Left lobe of liver (tissue), 2 donors: ENCODE measurements around the gene PRDM1. TPM values are rescaled to one million over a fixed set of nuclear protein-coding genes. Genes with fewer than 3 reads are reported as not detected.
"Not testable (repeated sequence)": the region's sequence is repeated elsewhere in the genome, so short reads cannot be mapped to it uniquely, and the experiment has no call there.

Experiments
- ATAC-seq: fragments of 200-7000 bp; cut with Tn5 transposase; one replicate; pipeline ENCODE4 v1.9.1; 2020; ENCODE audit warnings: mild to moderate bottlenecking, moderate library complexity
- DNase-seq: peaks from one replicate; pipeline ENCODE4 v3.0.0-alpha.2; 2020; ENCODE audit warnings: low spot score
- total RNA-seq: library from RNA; stranded (reverse); gene quantifications from one replicate; pipeline ENCODE4 v1.2.1, GENCODE V29; 2021
- donor health status: DM: no; HTN: no; CAD: no; lungs with moderate emphysema.
- donor health status: DM: no; HTN: yes; CAD: no.

Gene PRDM1
- total RNA-seq, 1 donor from 2014 or later, result 1.0 TPM

DNA sequence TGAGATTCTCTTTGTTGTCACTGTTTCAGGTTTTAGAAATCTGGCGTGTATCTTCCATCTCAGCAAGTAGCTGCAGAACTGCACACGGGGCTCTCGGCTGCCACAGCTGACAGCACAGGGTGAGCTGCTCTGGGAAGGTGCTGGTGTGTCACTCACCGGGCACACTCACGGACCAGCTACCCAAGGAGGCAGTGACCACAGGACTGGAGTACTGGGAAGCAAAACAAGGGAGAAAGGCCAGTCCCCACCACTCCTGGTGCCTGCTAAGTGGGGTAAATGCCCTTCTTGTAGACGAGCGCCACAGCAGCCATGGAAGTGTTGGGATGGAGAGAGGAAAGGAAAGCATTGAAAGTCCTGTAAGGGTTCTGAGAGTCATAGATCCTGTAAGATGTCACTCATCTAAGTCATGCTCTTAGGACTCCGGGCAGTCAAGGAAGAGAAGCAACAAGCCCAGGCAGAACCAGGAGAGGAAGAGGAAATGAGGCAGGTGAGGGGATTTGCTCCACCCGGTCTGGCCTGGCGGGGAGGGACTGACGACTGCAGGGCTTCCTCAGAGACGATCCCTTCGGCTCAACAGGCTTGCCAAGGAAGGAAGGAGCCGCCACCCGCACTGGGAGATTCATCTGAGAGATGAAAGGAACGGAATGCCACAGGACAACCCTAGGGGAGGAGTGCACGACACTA is 48.1 kb downstream of the PRDM1 start:
- ATAC-seq (no peak), DNase-seq (peak; percentile 15)

DNA sequence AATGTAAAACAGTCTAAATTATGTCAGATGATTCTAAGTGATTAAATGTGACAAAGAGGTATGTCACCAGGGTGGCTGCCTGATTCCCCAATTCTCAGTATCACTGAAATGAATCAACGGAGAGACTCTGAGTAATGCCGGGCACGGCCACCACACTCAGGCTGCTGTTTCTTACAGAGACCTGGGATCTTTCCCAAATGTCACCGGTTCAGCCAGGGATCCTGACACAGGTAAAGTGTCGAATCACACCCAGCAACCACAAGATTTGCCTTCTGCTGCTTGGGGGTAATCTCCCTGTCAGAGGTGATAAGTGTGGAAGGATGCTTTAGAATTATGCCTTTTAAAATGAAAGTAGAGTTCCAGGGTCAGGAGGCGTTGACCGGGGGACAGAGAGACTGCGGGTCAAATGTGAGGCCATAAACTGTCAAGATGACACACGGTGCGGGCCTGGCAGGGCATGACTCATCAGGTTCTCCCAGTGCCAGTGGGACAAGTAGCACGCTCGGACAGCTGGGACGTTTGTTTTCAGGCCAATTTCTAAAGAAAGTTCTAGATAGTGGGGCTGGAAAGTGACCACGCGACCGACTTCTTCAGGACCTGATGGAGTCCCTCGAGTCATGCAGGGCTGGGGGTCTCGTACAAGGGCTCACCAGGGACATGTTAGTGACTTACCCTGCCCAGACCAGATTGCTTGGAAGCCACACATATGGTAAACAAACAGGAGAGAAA is 48.9 kb downstream of the PRDM1 start:
- DNase-seq (no peak), ATAC-seq (no peak)

DNA sequence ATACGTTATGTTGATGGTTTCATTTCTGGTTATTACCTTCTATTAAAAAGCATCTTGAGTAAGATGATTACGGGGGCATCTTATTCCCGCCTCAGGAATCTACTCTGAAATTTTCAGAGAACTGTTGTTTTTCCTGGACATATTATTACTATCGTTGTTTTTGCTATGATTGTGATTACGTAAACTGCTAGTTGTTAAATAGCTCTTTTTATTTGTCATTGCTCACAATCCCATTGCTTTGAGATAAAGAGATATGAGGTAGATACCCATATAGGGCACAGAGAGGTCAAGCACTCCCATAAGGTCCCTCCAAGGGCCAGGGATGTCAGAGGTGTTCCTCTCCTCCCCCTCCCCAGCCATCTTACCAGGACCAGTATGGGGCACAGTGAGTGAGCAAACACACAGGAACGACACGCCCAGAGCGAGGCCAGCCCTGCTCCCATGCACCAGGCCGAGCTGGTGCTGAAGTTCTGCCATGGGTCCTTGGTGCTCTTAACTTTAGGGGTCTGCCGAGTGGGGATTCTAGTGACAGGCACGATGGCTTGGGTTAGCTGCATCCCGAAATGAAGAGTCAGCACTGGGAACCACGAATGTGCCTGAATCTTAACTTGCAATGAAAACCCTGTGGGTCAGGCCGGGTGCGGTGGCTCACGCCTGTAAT is 49.9 kb downstream of the PRDM1 start:
- no peak for DNase-seq
- ATAC-seq, result no peak

DNA sequence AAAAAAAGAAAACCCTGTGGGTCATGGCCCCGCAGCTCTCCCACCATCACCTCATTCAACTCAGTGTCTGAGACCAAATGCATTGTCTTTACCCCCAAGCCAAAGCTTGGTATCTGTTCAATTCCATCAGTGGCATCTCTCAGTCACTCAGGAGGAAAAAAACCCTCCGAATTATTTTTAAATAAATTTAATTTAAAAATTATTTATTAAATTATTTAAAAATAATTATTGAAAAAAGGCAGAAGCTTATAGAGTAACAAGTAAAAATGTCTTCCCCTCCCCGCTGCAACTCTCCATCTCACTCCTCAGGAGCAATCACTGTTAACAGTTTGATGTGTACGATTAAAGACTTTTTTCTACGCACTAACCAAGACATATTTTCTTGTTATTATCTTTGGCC is 50.7 kb downstream of the PRDM1 start:
- DNase-seq (no peak), ATAC-seq (no peak)

DNA sequence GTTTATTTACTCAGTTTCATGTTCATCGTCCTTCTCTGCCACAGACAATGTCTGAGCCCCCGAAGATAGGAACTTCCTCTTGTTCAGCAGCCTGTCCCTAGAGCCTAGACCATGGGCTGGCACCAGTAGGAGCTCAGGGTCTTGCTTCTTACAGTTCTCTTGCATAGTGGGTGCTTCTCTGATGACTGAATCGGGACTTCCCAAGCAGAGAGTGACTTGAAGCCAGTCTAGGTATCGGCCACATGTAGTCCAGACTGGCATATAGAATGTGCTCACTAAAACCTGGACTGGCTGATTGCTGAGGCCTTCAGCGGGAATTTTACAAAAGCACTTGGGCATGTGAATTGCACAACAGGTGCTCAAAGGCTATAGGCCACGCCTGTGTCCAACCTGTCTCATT is 52.0 kb downstream of the PRDM1 start:
- no peak for DNase-seq
- no peak for ATAC-seq

DNA sequence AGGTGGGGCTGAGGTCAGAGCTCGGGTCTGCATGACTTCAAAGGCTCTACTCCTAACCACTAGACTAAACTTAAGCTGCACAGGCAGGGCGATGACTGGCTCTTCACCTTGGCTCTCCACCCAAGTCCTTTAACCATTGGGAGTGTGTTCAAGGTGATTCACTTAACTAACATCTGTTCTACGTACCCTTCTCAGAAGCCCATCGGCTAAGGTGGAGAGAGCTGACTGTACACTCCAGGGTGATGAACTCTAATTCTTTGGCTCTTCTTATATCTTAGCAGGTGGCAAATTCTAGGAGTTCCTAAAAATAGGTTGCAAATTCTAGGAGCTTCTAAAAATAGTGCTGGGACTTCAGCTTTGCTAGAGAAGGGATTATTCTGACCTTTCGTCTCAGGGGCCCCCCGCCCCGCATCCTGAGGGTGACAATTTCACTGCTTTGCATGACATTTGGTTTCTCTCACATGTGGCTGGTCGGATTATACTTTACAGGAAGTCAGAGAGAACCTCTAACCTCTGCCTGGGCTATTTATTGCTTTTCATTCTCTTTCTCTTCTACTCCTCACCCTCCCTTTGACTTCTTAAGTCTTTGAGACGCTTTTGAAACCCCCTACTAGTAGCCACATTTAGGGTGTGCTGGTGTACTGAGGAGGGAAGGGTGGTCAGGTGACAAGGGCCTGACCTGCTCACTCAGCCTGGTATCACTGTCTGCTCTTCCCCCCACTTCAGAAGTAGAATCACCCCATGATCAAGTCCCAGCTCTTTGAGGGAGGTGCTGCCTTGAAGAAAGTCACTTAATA is 55.5 kb downstream of the PRDM1 start:
- DNase-seq, result no peak
- ATAC-seq, result no peak

DNA sequence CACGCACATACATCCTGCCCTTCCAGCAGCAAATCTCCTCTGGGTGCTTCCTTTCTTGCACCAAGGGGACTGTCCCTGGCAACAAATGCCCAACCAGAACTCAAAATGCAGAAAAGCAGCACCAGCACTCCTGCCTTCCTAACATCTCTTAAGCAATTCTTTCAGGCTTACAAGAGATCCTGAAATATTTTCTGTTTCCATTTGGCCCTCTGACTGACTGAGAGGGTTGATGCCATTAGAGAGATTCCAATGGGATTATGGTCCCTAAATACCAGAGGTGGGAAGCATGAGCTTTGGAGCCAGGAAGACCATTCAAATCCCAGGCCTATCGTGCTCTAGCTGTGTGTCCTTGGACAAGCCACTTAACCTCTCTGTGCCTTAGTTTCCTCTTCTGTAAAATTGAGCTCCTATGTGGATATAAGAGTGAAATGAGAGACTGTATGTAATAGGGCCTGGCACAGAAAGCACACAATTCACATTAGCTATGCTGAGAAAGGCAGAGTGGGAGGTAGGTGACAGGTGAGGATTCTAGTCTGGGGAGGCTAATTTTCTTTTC is 56.8 kb downstream of the PRDM1 start:
- DNase-seq, result no peak
- ATAC-seq, result no peak

DNA sequence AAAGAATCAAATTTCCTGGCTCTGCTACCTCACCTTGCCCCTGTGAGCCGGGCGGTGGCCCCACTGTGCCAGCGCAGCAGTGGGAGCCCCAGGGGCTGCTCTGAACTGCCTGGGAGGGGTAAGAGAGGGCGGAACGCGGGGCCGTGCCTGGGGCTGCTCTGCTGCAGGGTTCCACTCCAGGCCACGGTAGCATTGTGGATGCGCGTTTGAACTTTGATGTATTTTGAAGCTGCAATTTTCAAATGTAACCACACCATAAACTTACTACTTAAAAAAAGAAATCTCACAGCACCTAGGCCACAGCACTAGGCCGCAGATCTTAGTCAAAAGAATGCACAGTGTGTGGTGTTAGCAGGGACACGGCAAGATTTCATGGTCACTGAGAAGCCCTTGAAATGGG is 57.5 kb downstream of the PRDM1 start:
- DNase-seq (no peak), ATAC-seq (no peak)

DNA sequence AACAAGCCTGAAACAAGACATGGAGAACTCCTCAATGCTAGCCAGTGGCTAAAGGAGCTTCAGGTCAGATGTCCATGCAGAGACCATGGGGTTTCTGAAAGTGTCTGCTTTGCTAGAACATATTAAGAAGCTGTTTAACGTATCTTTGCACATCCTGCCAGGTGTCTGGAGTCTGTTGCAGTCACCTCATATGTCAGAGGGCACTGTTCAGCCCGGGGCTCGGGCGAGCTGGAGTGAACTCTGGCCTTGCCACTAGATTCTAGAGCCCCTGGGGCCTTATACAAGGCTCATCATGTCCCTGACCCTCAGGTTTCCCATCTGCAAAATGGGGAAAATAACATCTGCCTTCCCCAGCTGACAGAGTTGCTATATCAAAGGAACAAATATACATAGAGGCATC is 59.0 kb downstream of the PRDM1 start:
- no peak for ATAC-seq
- DNase-seq, result no peak

DNA sequence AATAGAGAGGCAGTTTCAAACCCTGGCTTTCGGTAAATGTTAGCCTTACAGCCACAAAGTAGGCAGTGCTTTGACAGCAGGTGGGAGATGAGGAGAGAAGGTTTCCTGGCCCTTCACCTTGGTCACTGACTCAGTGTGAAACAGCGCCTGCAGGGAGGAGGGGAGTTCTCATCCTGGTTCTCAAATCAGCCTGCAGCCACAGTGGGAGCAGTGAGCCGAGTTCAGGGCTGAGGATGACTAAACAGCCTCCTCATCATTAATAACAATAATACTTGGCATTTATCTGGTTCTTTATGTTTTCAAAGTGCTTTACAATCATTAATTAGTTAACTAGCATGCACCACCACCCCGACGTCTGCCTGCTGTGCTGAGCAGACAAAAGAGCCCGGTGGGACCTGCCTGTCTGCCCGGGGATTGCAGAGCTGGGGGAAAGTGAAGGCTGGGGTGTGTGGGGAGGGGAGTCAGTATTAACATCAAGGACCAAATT is 59.6 kb downstream of the PRDM1 start:
- ATAC-seq (no peak), DNase-seq (no peak)

DNA sequence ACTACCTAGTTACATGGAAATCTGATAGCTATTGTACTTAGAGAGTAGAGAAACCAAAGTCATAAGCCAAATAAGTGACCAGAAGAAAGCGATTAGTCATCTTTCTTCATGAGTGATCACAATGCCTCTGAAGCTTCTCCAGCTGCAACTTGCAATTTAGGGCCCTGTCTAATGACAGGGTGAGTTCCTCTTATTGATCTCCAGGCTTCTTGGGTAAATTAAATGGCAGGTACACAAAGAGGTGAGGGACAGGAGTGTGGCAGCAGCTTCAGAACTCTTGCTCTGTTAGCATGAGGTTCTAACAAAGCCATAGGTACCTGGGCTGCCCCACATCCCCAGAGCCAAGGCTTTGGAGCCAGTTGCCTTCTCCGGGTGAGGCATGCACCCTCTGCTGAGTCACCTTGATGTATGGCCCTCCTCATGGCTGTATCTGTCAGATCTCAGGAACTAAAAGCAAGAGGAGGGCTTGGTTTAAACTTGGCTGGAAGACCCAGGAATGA is 60.8 kb downstream of the PRDM1 start:
- DNase-seq (no peak), ATAC-seq (no peak)

DNA sequence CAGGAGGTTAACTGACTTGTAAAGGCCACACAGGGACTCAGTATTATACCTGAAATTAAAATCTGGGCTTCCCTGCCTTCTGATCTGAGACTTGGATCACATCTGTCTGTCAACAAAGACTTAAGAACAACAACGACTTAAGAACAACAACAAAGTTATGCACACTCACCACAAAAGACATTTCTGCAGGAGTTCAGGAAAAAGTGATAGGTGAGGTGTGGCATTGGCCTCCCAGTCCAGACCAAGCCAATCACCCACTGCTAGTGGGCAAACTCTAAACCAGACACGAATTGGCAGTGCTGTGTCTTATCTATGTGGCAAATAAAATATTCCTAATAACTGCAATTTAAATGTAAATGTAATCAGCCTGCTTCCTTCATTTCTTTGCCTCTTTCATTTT is 61.3 kb downstream of the PRDM1 start:
- DNase-seq (no peak), ATAC-seq (no peak)

DNA sequence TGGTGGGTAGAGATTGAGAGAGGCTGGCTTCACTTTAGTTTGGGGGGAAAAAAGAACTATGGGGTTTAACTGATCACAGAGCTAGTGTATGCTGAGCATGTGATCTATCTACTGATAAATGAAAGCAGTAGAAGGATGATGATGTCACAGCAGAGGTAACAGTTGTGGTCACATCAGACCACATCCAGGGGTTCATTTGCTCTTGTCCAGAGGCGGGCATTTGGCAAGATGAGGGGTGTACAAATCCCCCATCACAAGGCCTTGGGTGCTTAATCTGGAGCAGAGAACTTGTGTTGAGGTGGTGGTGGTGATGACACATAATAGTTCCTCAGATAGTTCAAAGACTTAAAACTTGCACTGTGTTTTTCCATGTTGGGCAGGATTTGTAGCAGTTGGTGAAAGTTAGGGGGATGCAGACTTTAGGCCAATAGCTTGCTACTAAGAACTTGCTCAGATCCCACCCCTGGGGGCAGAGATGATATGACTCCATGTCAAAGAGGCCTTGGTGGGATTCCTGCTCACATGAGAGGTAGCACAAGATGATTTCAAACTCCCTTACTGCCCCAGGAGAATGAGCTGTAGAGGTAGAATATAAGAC is 63.4 kb downstream of the PRDM1 start:
- DNase-seq (no peak), ATAC-seq (no peak)

DNA sequence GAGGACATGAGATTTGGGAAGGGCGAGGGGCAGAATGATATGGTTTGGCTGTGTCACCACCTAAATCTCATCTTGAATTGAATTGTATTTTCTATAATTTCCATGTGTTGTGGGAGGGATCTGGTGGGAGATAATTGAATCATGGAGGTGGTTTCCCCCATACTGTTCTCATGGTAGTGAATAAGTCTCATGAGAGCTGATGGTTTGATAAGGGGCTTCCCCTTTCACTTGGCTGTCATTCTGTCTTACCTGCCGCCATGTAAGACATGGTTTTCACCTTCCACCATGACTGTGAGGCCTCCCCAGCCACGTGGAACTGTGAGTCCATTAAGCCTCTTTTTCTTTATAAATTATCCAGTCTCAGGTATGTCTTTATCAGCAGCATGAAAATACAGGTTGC is 66.3 kb downstream of the PRDM1 start:
- DNase-seq, ATAC-seq: not testable (repeated sequence)

DNA sequence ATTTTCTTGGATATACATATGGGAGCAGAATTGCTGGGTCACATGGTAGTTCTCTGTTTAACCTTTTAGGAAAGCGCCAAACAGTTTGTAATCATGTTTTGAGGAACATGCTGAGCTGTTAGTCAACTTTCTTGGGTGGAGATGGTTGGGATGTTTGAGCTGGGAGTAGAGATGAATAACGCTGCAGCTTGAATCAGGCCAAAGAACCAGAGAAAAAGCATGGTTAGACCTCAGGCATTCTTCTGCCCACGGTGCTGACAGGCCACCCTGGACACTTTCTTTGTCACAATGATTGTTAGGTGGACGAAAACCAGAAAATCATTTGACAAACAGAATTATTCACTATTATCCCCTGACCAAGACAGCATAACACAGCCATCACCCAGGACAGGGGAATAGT is 66.8 kb downstream of the PRDM1 start:
- ATAC-seq (no peak), DNase-seq (no peak)

DNA sequence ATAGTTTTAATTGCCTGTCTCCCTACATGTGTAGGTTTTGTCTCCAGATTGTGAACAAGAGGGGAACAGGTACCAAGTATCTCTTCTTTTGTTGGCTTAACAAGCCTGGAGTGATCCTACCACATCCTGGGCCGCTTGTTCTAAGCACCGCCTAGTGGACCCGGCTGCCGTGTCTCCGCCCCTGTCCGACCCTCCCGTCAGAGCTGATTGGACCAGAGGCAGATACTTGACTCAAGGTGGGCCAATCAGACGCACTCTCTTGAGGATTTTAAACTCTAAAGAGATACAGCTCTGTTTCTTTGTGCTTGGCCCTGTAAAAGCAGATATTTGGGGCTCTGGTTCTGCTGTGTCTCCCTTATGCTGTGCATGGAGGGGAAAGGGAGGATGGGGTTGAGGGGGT is 68.2 kb downstream of the PRDM1 start:
- DNase-seq (no peak), ATAC-seq (no peak)

DNA sequence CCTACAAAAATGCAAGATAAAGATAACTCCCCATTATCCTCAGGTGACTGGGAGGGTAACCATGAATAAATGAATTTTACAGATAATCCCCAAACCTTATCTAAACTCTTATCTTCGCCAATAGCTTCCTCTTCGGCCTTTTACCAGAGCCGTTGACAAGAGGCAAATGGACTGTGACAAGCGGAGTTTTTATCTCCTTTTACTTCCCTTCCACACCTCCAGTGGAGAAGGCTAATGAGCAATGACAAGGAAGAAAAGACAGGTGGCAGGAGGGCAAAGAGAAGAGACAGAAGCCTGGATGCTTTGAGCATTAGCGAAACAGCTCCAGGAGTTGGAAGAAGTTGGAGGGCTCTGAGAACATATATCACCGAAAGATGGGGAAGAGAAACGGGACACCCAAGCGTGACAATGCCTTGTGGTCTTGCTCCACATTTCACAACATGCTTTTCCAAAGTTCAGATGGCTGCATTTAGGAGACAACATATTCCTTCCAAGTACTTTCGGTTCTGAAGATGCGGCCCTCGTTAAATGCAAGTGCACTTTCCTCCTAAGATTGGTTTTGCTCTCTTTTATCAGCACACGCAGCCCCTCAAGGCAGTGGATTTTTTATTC is 69.2 kb downstream of the PRDM1 start:
- ATAC-seq, result no peak
- no peak for DNase-seq

DNA sequence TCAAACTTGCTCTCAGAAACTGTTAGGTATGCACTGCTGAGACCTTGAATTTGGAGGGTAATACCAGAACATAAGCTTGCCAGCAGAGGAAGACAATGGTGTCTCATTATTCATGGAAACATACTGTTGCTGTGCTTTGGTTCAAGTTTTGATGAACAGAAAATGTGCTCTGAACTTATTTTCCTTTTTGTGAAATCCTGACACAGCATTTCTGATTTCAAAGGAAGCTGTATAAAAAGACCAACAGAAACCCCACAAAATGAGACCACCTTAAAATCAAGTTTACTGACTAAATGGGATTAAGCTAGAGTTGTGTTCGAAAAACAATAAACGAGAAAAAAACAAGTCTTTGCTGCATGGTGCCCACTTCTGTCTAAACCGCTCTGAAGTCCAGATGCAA is 70.3 kb downstream of the PRDM1 start:
- DNase-seq (no peak), ATAC-seq (no peak)

DNA sequence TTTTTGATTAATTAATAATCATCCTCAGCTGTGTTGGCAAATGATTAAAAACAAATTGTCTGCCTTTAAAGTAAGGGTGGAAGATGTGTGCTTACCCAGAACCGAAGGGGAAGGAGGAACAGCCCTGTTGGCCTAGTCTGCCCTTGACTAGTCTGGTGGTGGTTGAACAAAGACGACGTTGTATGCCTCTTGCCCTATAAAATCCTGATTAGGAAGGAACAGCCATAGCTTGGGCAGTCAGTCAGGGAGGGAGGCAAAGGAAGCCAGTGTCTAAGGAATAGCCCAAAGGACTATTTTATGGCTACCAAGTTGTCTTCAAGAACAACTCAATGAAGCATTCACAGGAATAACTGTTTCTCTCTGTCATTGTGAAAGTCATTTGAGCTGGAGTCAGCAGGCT is 70.7 kb downstream of the PRDM1 start:
- DNase-seq (no peak), ATAC-seq (no peak)

DNA sequence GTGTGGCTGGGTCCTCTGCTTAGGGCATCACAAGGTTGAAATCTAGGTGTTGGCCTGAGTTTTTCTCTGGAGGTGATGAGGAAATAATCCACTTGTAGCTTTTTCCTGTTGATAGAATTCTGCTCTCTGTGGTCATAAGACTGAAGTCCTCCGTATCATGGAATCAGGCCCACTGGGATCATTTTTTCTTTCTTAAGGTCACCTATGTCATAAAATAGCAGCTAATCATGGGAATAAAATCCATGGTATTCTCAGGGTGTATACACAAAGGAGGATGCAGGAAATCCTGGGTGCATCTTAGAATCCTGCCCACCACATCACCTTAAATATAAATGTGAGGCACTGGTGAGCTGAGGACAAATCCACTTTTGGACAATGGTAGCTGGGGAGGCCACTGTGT is 72.7 kb downstream of the PRDM1 start:
- no peak for ATAC-seq
- no peak for DNase-seq
